ENCODE measurements around the gene NXF3. TPM values are rescaled to one million over a fixed set of nuclear protein-coding genes. Genes with fewer than 3 reads are reported as not detected.

NXF3 gene
- total RNA-seq, 1 experiment from 2014 or later: not detected

GRCh38 chrX:103098488-103098887 lies 5.5 kb upstream of the NXF3 start:
- H4K5ac ChIP-seq (ENCODE audit: insufficient read length, low read depth, low read length): no peak overlapping the region
- H3K9ac ChIP-seq (ENCODE audit: extremely low read depth, insufficient read length, low read length): no peak overlapping the region
- H2AFZ ChIP-seq (ENCODE audit: low read length): no peak overlapping the region
- H3K27ac ChIP-seq (ENCODE audit: insufficient read length, low read depth, low read length): no peak overlapping the region
- no peak overlapping the region for H3K23ac ChIP-seq (ENCODE audit: insufficient read length, low read depth, low read length)
- no peak for DNase-seq
- no peak overlapping the region for H3K4me2 ChIP-seq (ENCODE audit: insufficient read depth, insufficient read length, low read length)
- no peaks in the 10 kb centered on the region for H3K27me3 Mint-ChIP-seq (ENCODE audit: low read depth)
- no peak overlapping the region for H4K91ac ChIP-seq (ENCODE audit: insufficient read length, low read depth, low read length)
- no peak overlapping the region for H3K14ac ChIP-seq (ENCODE audit: insufficient read depth, low read length)
- no peaks in the 10 kb centered on the region for H3K4me1 ChIP-seq (ENCODE audit: insufficient read depth, low read length)
- no peak overlapping the region for H3K4ac ChIP-seq (ENCODE audit: low read depth, low read length)
- H3K79me1 ChIP-seq (ENCODE audit: insufficient read depth, low read depth, low read length, poor library complexity, severe bottlenecking): no peaks in the 10 kb centered on the region
- H3K9me3 Mint-ChIP-seq: peaks cover 54 to 60% of the 10 kb centered on the region in 2 experiments
- no peaks in the 10 kb centered on the region; a peak in 3 of 7 replicates for H3K36me3 Mint-ChIP-seq (ENCODE audit: insufficient read depth in 1 of 3, low read depth in 3 of 3)
- no peak overlapping the region for H3K4me3 Mint-ChIP-seq
- no peak overlapping the region for H2BK12ac ChIP-seq (ENCODE audit: insufficient read length, low read depth, low read length)
- TF ChIP-seq CTCF (conservative IDR thresholded peaks at IDR 0.05): no peak
- H3K9me3 ChIP-seq (ENCODE audit: control insufficient read depth, low read depth, low read length): peaks cover 10% of the 10 kb centered on the region
- H3K4me1 Mint-ChIP-seq: peaks cover 11 to 12% of the 10 kb centered on the region in 2 experiments
- H3K56ac ChIP-seq (ENCODE audit: insufficient read length, low read depth, low read length): no peak overlapping the region
- H2BK5ac ChIP-seq (ENCODE audit: insufficient read length, low read length): no peak overlapping the region
- H3K23me2 ChIP-seq (ENCODE audit: insufficient read length, low read depth, low read length, poor library complexity, severe bottlenecking): no peaks in the 10 kb centered on the region
- H2AK5ac ChIP-seq (ENCODE audit: insufficient read length, low read length): no peak overlapping the region
- no peak overlapping the region for H2BK120ac ChIP-seq (ENCODE audit: low read depth, low read length, poor library complexity, severe bottlenecking)
- H3T11ph ChIP-seq (ENCODE audit: low read length): no peak overlapping the region
- no peak overlapping the region for H2BK20ac ChIP-seq (ENCODE audit: low read depth, low read length, poor library complexity, severe bottlenecking)
- no CpG with 5 or more reads among the region's 2 CpGs for WGBS (ENCODE audit: extremely low coverage, insufficient read length, low lambda C conversion rate)
- no peaks in the 10 kb centered on the region for H3K27me3 ChIP-seq (ENCODE audit: insufficient read depth, low read length)
- no peaks in the 10 kb centered on the region for H3K79me2 ChIP-seq (ENCODE audit: insufficient read depth, low read length)
- no peak overlapping the region for H3K18ac ChIP-seq (ENCODE audit: insufficient read length, low read depth, low read length)
- no peak overlapping the region for H2BK15ac ChIP-seq (ENCODE audit: low read depth, low read length)
- no peak overlapping the region for H3K27ac Mint-ChIP-seq
- H4K8ac ChIP-seq (replicated peaks; ENCODE audit: insufficient read length, low read depth, low read length): no peak overlapping the region
- no peaks in the 10 kb centered on the region for H4K20me1 ChIP-seq (ENCODE audit: control insufficient read depth, insufficient read depth, insufficient read length)
